Measurements from ENCODE around the gene AVP.
A peak's percentile ranks its signal among the peaks of the same experiment; 100 is the strongest.

AVP gene

GRCh38 chr20:3047486-3048419, 36.8 kb downstream of the AVP start:
- DNase-seq: no peak

- DNase-seq: no peak
These were observed 37.7 kb downstream of the AVP start for GRCh38 chr20:3046677-3047462.

DNA sequence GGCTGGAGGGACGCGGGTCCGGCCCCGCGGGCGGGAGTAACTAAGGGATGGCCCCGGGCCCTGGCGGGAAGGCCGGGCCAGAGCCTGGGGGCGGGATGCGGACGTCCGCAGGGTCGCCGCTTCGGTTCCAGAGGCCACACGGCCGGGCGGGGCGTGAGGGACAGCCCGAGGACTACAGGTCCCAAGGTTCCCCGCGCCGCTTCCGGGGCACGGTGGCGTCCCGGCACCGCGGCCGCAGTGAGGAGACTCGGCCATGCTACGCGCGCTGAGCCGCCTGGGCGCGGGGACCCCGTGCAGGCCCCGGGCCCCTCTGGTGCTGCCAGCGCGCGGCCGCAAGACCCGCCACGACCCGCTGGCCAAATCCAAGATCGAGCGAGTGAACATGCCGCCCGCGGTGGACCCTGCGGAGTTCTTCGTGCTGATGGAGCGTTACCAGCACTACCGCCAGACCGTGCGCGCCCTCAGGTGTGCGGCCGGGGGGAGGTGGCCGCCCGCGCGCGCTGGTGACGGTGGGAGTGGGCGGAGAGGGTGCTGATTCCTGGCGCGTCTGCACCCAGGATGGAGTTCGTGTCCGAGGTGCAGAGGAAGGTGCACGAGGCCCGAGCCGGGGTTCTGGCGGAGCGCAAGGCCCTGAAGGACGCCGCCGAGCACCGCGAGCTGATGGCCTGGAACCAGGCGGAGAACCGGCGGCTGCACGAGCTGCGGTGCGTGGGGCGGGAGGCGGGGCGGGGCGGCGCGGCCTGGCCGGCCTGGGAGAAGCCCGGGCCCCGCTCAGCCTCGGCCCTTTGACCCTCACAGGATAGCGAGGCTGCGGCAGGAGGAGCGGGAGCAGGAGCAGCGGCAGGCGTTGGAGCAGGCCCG, 38.5 kb downstream of the AVP start, which contains the start of gene MRPS26:
Gene MRPS26, plus strand, starts transcription at position 237 of the 861 bp plus-strand sequence. Its CDS starts 17 bp downstream, at position 254.
- peak; percentile 92 for DNase-seq

GRCh38 chr20:3045042-3045815, 39.3 kb downstream of the AVP start:
- DNase-seq: no peak

DNA sequence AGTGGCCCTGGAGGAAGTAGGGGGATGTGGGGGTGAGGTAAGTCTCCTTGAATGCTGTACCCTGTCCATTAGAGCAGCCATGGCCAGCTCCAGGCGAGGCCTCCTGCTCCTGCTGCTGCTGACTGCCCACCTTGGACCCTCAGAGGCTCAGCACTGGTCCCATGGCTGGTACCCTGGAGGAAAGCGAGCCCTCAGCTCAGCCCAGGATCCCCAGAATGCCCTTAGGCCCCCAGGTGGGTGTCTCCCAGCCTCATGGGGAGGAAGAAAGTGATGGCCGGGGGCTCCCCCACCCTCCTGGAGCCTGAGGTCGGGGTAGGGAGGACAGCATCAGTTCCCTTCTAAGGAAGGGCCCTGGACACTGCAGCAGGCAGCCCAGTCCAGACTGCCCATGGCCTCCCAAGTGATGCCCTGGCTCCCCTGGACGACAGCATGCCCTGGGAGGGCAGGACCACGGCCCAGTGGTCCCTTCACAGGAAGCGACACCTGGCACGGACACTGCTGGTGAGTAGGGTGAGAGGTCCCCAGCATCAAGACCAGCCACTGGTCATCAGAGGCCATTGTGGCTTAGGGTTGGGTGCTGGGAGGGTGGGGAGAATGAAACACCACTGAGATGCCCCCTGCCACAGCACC, 40.1 kb downstream of the AVP start:
- no peak for DNase-seq

- no peak for DNase-seq
These were observed 41.2 kb downstream of the AVP start, which contains the start of gene GNRH2 for GRCh38 chr20:3043322-3043721. Gene GNRH2, plus strand, starts transcription at chr20:3043622. Its CDS starts 793 bp downstream, at chr20:3044415.

GRCh38 chr20:3042625-3043024, 41.9 kb downstream of the AVP start:
- no peak for DNase-seq

- DNase-seq: no peak
These were observed 42.6 kb downstream of the AVP start for GRCh38 chr20:3041854-3042409.

DNA sequence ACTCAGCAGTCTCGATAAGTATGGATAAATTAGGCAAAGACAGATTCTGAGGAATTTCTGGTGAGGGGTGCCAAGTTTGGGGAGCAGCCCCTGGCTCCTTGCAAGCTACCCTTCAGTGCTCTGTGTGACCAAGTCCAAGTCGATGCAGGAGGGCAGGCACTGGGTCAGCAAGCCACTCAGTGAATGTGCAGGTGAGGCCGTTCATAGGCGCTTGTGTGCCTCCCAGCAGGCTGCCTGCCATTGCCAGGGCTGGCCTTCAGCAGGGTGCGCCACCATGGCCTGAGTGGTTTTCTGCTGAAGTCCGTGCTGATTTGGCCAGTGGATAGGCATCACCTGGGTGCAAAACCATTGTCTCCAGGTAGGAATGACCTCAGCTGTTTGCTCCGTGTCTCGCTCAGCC, 44.4 kb downstream of the AVP start:
- no peak for DNase-seq

- DNase-seq: no peak
These were observed 45.1 kb downstream of the AVP start for GRCh38 chr20:3039426-3039825.

GRCh38 chr20:3038454-3038853, 46.1 kb downstream of the AVP start:
- no peak for DNase-seq

- DNase-seq: no peak
These were observed 46.9 kb downstream of the AVP start for GRCh38 chr20:3037654-3038053.

- no peak for DNase-seq
These were observed 51.9 kb downstream of the AVP start for GRCh38 chr20:3032624-3033023.
